ENCODE data around the gene CAPN10. TPM values are rescaled to one million over a fixed set of nuclear protein-coding genes. Genes with fewer than 3 reads are reported as not detected.
A peak's percentile ranks its signal among the peaks of the same experiment; 100 is the strongest.

Gene CAPN10
- total and polyA plus RNA-seq, 9 donors = 2.2 to 34.3 (median 25.1) TPM

DNA sequence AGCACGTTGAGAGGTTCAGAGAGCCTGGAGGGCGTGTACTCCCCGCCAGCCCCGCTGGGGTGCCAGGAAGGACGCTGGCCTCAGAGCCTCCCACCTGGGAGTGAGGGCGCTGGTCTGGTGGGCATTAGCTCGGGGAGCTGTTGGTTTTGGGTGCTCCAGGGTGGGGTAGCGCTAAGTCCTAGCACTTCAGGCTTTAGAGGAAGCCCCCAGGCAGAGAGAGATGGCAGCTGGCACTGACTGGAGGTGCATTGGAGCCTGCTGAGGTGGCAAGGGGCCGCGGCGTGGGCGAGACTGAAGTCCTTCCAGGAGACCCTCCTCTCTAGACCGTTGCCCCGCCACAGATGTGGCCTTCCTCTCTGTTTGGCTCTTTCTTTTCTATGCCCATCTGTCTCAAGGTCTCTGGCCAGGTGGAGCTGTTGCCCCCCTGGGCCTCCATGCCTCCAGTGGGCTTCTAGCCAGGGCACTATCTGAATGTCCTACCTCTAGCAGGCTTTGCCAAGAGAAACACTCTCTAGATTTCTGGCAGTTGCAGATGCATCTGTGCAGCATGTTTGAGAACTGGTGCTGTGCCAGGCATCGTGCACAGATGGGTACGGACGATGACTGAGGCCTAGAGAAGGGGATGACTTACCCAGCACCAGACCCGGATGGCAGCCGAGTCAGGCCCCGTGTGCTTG, 6.6 kb downstream of the CAPN10 start:
- Histone ChIP-seq H3K36me3 (no peaks in the 10 kb centered on the region), H3K4me1 (ENCODE audit: insufficient read depth) (peaks cover 5% of the 10 kb centered on the region), H3K27me3 (no peaks in the 10 kb centered on the region), H3K27ac (no peak overlapping the region), H3K9me3 (no peaks in the 10 kb centered on the region), H3K4me3 (no peak overlapping the region)
- 85 to 86% (median 85%) methylated on average over 20 of the region's 20 CpGs for WGBS, 3 donors
- intact Hi-C loops (cut with DNase I) = no loop called here
- peak in 3 of 5 donors; percentile 6 to 37 (median 10) for DNase-seq
- TF ChIP-seq POLR2A (IDR thresholded peaks at IDR 0.05) (no peak), EP300 (IDR thresholded peaks at IDR 0.05) (no peak)
- TF ChIP-seq, protein P1, sequence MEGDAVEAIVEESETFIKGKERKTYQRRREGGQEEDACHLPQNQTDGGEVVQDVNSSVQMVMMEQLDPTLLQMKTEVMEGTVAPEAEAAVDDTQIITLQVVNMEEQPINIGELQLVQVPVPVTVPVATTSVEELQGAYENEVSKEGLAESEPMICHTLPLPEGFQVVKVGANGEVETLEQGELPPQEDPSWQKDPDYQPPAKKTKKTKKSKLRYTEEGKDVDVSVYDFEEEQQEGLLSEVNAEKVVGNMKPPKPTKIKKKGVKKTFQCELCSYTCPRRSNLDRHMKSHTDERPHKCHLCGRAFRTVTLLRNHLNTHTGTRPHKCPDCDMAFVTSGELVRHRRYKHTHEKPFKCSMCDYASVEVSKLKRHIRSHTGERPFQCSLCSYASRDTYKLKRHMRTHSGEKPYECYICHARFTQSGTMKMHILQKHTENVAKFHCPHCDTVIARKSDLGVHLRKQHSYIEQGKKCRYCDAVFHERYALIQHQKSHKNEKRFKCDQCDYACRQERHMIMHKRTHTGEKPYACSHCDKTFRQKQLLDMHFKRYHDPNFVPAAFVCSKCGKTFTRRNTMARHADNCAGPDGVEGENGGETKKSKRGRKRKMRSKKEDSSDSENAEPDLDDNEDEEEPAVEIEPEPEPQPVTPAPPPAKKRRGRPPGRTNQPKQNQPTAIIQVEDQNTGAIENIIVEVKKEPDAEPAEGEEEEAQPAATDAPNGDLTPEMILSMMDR (IDR thresholded peaks at IDR 0.05) = no peak

DNA sequence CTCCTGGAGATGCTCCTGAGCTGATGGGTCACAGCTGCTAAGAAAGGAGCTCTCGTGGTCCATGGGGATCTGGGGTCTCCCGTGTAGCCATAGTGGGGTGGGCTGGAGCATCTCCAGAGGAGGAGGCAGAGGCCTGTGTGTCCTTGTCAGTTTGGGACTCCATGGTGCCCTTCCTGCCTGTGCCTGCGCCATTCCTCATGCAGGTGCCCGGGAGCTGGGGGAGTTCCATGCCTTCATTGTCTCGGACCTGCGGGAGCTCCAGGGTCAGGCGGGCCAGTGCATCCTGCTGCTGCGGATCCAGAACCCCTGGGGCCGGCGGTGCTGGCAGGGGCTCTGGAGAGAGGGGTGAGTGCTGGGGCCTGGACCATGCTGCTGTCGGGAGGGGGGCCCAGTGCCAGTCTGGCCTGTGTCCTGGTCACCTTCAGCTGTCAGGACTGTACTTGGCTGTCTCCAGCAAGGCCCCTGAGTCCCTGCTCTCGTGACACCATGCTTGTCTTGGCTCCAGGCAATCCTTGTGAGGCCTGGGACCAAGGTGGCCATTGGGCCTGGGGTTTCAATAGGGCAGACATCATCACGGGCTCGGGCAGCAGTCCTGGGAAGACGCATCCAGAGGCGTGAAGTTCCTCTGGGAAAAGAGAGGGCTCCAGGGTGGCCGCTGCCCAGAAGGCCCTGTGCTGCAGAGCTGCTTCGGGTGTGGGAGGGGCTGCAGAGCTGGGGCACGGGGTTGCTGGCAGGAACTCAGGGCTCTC, 7.3 kb downstream of the CAPN10 start:
- WGBS, 3 donors = 85 to 89% (median 86%) methylated on average over 18 to 19 of the region's 19 CpGs

GRCh38 chr2:240594511-240595380, 8.2 kb downstream of the CAPN10 start:
- intact Hi-C loops (cut with DNase I) = no loop called here

More for the DNA sequence above, 7.3 kb downstream of the CAPN10 start:
- Histone ChIP-seq H3K27me3 (no peaks in the 10 kb centered on the region), H3K27ac (no peak overlapping the region), H3K4me3 (no peak overlapping the region), H3K36me3 (no peaks in the 10 kb centered on the region), H3K9me3 (no peaks in the 10 kb centered on the region), H3K4me1 (ENCODE audit: insufficient read depth) (peaks cover 5% of the 10 kb centered on the region)
- TF ChIP-seq POLR2A (IDR thresholded peaks at IDR 0.05) = no peak
- TF ChIP-seq, protein P1 (IDR thresholded peaks at IDR 0.05) = no peak
- no peak for TF ChIP-seq EP300 (IDR thresholded peaks at IDR 0.05)
- DNase-seq = peak in 4 of 5 donors; percentile 8 to 38 (median 16)
- intact Hi-C loops (cut with DNase I) = no loop called here

More at GRCh38 chr2:240594511-240595380, 8.2 kb downstream of the CAPN10 start:
- H3K27me3 ChIP-seq = no peaks in the 10 kb centered on the region
- no peak for TF ChIP-seq POLR2A (IDR thresholded peaks at IDR 0.05)
- TF ChIP-seq, protein P1 (IDR thresholded peaks at IDR 0.05) = no peak
- no peak for TF ChIP-seq EP300 (IDR thresholded peaks at IDR 0.05)
- H3K4me3 ChIP-seq = no peak overlapping the region
- peak; percentile 31 to 77 (median 54) for DNase-seq
- H3K36me3 ChIP-seq = no peaks in the 10 kb centered on the region
- H3K27ac ChIP-seq = peak overlapping the region in 1 of 2 donors; percentile 7
- H3K4me1 ChIP-seq (ENCODE audit: insufficient read depth) = peaks cover 5% of the 10 kb centered on the region
- H3K9me3 ChIP-seq = no peaks in the 10 kb centered on the region
- 58 to 80% (median 65%) methylated on average over 29 to 34 of the region's 34 CpGs for WGBS, 3 donors

Data from ovary (tissue), 9 donors.